ENCODE results near the gene CDC42.
"Not testable (repeated sequence)": the region's sequence is repeated elsewhere in the genome, so short reads cannot be mapped to it uniquely, and the experiment has no call there.

Gene CDC42

GRCh38 chr1:22076346-22076745 is 23.8 kb downstream of the CDC42 start:
- no peak for DNase-seq

DNA sequence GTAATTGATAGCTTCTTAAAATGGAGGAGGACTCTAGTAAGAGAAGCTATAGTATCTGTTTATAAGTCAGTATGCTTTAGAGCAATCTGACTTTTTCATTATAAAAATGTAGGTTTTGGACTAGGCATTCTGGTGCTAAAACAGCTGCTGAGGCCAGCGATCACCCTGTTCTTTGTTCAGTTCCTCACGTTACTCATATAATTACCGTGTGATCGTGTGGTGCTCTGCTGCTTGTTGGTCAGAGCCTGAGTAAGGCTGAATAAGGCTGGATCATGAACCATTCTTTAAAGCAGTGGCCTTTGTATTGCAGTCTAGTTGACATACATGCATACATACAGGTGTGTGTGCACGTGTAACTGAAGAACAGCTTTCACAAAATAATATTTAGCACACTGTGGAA is 25.2 kb downstream of the CDC42 start:
- no peak for DNase-seq

GRCh38 chr1:22078133-22078532 is 25.6 kb downstream of the CDC42 start:
- DNase-seq, result no peak

- no peak for DNase-seq
Observed at GRCh38 chr1:22080191-22080590, 27.7 kb downstream of the CDC42 start.

GRCh38 chr1:22088331-22088730 is 35.8 kb downstream of the CDC42 start:
- no peak for DNase-seq

- no peak for DNase-seq
Observed at GRCh38 chr1:22089134-22089571, 36.6 kb downstream of the CDC42 start.

DNA sequence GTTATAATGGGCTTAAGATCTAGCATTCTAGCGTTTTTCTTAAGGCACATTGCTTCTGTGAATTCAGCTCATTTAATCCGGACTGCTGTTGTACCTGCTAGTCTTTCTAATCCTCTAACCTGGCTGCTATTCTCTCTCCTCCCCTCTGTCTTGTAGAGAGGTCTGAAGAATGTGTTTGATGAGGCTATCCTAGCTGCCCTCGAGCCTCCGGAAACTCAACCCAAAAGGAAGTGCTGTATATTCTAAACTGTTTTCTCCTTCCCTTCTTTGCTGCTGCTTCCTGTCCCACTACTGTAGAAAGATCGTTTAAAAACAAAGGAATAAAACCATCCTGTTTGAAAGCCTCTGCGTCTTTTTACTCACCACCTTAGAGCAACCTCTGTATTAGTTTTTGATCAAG is 37.3 kb downstream of the CDC42 start:
- DNase-seq, result no peak

DNA sequence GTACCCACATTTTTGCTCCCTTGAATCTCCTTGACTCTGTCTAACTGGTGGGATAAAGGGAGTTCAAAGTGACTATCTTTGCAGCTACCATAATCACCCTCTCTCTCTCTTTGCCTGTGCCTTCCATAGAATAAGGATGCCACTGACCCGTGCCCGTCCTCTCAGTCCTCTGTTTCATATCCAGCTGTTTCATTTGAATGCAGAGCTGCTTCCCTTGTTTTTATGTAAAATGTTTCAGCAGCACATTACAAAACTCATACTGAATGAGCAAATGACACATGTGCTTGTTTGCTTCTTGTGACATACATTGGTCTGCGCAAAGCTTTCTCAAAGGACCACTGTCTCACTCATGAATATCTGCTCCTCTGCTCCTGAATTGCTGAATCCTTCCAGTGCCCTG is 38.4 kb downstream of the CDC42 start:
- DNase-seq, result no peak

GRCh38 chr1:22092026-22092768 is 39.7 kb downstream of the CDC42 start:
- not testable (repeated sequence) for DNase-seq

- no peak for DNase-seq
Observed at GRCh38 chr1:22093513-22093912, 41.0 kb downstream of the CDC42 start.

DNA sequence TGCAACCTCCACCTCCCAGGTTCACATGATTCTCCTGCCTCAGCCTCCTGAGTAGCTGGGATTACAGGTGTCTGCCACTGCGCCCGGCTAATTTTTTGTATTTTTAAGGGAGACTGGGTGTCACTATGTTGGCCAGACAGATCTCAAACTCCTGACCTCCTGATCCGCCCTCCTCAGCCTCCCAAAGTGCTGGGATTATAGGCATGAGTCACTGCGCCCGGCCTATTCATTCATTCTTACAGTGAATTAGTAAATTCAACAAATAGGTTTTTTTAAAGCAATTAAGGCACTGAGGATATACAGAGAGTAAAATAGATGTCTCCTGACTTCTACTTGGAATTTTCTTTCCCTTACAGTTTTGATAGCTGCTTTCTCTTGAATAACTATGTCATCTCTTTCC is 43.5 kb downstream of the CDC42 start:
- DNase-seq, result no peak

DNA sequence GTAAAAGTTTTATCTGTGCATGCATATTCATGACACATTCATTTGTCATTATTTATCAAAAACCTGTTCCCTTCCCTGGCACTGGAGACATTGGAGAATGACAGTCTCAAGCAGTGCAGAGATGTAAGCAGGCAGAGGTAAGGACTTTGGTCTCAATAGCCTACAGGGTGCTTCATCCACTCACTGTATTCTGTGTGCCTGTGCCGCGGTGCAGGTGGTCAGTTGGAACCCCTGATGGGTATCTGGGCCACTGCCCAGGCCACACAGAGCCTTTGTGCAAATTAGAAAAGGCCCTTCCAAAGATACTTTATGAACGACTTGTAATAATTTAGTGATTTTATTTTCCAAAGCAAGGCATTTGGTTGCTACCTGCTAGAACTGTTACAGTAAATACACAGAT is 44.0 kb downstream of the CDC42 start:
- no peak for DNase-seq

GRCh38 chr1:22098752-22099151 is 46.2 kb downstream of the CDC42 start:
- DNase-seq, result no peak

DNA sequence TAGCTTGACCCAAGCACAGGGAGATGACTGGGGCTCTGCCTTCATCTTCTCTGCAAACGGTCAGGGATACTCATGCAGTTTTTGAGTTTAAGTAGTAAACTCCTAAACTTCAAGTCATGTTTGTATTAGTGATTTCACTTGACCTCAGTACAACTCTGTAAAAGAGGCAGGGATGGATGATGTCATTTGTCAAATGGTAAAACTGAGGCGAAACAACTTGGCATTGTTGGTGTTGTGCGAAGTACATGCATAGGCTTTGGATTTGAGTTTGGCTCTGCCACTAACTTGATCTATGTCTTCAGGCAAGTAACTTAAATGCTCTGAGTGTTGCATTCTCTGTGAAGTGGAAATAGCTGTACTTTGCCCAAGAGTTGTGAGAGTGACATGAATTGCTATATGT is 47.7 kb downstream of the CDC42 start:
- no peak for DNase-seq

- DNase-seq, result no peak
Observed at GRCh38 chr1:22101199-22101598, 48.7 kb downstream of the CDC42 start.

- no peak for DNase-seq
Observed at GRCh38 chr1:22101995-22102394, 49.5 kb downstream of the CDC42 start.

GRCh38 chr1:22102746-22103145 is 50.2 kb downstream of the CDC42 start:
- no peak for DNase-seq

- no peak for DNase-seq
Observed at GRCh38 chr1:22104094-22104493, 51.6 kb downstream of the CDC42 start.

DNA sequence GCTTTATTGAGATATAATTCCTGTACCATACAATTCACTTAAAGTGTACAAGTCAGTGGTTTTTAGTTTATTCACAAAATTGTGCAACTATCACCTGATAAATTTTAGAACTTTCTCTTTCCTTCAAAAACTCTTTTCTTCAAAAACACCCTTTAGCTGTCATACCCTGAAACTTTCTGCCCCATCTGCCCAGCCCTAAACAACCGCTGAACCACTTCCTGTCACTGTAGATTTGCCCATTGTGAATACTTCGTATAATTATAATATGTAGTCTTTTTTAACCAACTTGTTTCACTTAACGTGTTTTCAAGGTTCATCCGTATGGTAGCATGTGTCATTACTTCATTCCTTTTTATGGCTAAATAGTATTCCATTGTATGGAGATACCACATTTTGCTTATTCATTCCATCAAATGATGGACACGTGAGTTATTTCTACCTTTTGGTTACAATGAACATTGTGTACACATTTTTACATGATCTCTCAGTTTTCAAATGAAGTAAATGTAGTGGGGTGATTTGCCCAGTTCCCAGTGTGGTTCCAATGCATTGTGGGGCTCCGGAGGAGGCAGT is 52.4 kb downstream of the CDC42 start:
- no peak for DNase-seq

DNA sequence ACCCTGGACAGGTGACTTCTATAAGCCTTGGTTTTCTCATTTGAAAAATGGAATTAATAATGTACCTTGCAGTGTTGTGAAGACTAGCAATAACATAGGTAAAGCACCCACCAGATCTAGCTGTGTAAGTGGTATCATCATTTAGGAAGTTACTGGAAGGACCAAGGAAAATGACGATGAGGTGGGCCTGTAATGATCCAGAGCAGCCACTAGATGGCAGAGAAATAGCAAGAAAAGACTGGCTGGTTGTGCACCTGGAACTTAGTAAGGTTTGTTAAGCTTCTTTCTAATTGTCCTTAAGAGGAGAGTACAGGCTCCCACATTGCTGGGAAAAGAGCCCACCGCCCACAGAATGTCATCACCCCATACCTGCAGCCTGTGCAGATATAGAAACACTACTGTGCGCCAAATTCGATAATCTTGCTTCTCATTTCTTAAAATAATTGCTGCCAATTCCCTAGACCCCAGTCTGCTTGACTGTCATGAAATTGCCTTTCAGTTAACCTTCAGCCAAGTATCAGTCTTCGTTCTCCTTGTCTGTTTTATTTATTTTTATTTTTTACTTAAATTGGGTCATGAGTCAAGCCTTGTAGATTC is 53.2 kb downstream of the CDC42 start:
- DNase-seq, result no peak

DNA sequence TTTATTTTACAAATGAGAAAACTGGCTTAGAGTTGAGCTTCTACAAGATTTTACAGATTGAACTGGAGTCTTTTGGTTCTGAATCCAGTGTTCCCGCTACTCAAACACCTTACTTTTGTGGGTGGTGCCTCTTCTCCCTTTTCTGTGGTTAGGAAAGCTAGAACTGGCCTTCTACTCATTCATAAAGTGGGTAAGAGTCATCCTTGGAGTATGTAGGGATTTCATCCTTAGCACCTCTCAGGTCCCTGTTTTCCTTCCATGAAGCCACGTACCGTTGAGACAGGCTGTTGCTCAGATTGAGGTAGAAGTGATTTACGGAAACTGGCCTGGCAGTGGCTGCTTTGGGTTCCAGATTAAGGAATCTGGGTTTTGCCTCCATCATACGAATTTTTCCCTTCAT is 54.6 kb downstream of the CDC42 start:
- no peak for DNase-seq

DNA sequence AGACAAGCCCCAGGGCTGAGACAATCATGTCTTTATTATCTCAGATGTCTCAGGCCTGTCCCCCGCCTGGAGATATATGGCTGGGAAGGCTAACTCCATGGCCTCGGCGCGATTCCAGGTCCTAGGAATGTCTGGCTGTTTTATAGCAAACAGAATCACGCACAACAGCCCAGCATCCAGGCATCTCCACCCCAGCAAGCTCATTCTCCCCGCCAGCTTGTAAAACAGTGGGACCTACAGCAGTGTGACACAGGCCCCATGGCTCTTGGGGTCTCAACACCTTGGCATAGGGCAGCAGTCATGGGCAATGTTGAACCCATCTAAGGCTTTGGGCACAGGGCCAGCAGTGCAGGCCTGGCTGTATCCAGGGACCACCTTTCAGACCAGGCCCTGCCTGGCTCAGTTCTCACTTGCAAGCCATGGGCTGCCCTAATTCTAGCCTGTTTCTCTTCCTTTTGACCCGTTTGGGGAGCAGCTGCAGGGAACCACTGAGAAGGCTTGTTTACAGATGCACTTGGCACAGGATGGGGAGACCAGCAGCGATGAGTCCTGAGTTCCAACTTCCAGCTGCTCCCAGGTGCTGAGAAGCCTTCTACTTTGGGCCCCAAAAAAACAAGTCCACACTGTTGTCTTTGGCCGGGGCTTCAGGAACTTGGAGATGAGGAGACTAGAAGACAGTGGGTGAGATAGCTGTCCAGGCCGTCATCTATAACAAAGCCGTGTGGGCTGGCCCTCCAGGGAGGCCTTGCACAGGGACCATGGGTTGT is 56.0 kb downstream of the CDC42 start:
- DNase-seq, result no peak

DNA sequence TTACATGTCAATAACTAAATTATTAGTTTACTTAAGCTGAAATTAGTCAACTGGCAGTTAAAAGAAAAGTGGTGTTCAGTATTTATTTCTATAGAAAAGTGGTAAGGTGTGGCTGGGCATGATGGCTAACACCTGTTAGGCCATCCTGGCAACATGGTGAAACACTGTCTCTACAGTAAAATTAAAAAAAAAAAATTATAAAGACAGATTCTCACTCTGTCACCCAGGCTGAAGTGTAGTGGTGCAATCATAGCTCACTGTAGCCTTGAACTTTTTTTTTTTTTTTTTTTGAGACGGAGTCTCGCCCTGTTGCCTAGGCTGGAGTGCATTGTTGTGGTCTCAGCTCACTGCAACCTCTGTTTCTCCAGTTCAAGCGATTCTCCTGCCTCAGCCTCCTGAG is 57.5 kb downstream of the CDC42 start:
- no peak for DNase-seq

DNA sequence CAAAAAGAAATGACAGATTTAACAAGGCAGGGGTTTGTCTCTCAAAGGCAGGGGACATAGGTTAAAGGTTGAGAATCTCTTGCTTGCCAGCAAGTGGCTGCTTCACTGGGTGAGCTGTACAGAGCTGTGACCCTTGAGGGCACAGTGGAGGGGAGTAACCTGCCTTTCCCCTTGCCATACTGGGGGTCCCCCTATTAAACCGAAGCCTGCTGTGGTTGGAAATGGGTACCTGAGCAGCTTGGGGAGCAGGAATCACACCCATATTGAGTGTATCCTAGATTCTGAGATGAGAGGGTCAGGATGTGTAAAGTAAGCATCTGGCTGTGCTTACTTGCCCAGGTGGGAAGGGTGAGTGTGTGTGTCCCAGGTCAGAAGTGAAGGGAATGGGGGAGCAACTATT is 58.6 kb downstream of the CDC42 start:
- DNase-seq, result no peak
